Mesenchymal stem cell (in vitro differentiated cells and primary cell): Measurements from ENCODE around the gene AGAP1.
A peak's percentile ranks its signal among the peaks of the same experiment; 100 is the strongest.

Experiments
- DNase-seq: peaks from one replicate; pipeline ENCODE4 v3.0.0-alpha.2; 2013
- H2AFZ ChIP-seq: one replicate; pipeline ENCODE4 v1.6.1; 2013; ENCODE audit warnings: low read depth, mild to moderate bottlenecking, control low read depth, inconsistent platforms, low read length, moderate library complexity
- H2AK5ac ChIP-seq: 2 replicates; pipeline ENCODE4 v1.6.1; 2013; ENCODE audit warnings: low read length, moderate library complexity, mild to moderate bottlenecking, inconsistent platforms; ENCODE audit not compliant: severe bottlenecking
- H2BK120ac ChIP-seq: one replicate; pipeline ENCODE4 v1.6.1; 2013; ENCODE audit warnings: low read depth, mild to moderate bottlenecking, inconsistent platforms, low read length, moderate library complexity
- H2BK12ac ChIP-seq, 2 experiments: one replicate each; pipeline ENCODE4 v1.6.1; 2013; ENCODE audit warnings: inconsistent platforms in 2 of 2, low read length in 2 of 2, mild to moderate bottlenecking in 2 of 2, moderate library complexity in 2 of 2, control low read depth in 1 of 2
- H2BK15ac ChIP-seq: one replicate; pipeline ENCODE4 v1.6.1; 2013; ENCODE audit warnings: mild to moderate bottlenecking, low read depth, inconsistent platforms; ENCODE audit not compliant: poor library complexity, severe bottlenecking
- H2BK5ac ChIP-seq: 2 replicates; pipeline ENCODE4 v1.6.1; 2013; ENCODE audit warnings: low read depth, mild to moderate bottlenecking, low read length, control low read depth, inconsistent platforms; ENCODE audit not compliant: poor library complexity, severe bottlenecking
- H3K14ac ChIP-seq, 2 experiments: one replicate each; pipeline ENCODE4 v1.6.1; 2013; ENCODE audit warnings: inconsistent platforms in 2 of 2, low read length in 2 of 2, control low read depth in 1 of 2, mild to moderate bottlenecking in 1 of 2, moderate library complexity in 1 of 2
- H3K18ac ChIP-seq, 2 experiments: one replicate each; pipeline ENCODE4 v1.6.1; 2013; ENCODE audit warnings: inconsistent platforms in 2 of 2, low read length in 2 of 2, control low read depth in 1 of 2, low read depth in 1 of 2, mild to moderate bottlenecking in 1 of 2
- H3K23ac ChIP-seq, 2 experiments: one replicate each; pipeline ENCODE4 v1.6.1; 2013; ENCODE audit warnings: inconsistent platforms in 2 of 2, low read length in 2 of 2, mild to moderate bottlenecking in 2 of 2, moderate library complexity in 2 of 2, control low read depth in 1 of 2
- H3K27ac ChIP-seq: 2 replicates; pipeline ENCODE4 v1.5.1; 2013; ENCODE audit warnings: mild to moderate bottlenecking, moderate library complexity, low read length, control low read depth, inconsistent platforms; ENCODE audit not compliant: poor library complexity, severe bottlenecking
- H3K27me3 ChIP-seq, 2 experiments: 2 replicates each; pipeline versions ENCODE4 v1.6.1 to v1.7.0; 2013; ENCODE audit warnings: low read length in 2 of 2, mild to moderate bottlenecking in 2 of 2, moderate library complexity in 2 of 2, control low read depth in 1 of 2, inconsistent platforms in 1 of 2; ENCODE audit not compliant: control insufficient read depth in 1 of 2, insufficient read depth in 1 of 2
- H3K36me3 ChIP-seq, 2 experiments: 2 replicates each; pipeline versions ENCODE4 v1.6.1 to v1.7.0; 2013; ENCODE audit warnings: low read length in 2 of 2, control low read depth in 1 of 2, inconsistent platforms in 1 of 2, low read depth in 1 of 2, mild to moderate bottlenecking in 1 of 2; ENCODE audit not compliant: insufficient read depth in 2 of 2, control insufficient read depth in 1 of 2
- H3K4ac ChIP-seq, 2 experiments: one replicate each; pipeline ENCODE4 v1.6.1; 2013; ENCODE audit warnings: inconsistent platforms in 2 of 2, low read length in 2 of 2, mild to moderate bottlenecking in 2 of 2, moderate library complexity in 2 of 2, control low read depth in 1 of 2, low read depth in 1 of 2
- H3K4me1 ChIP-seq: 2 replicates; pipeline ENCODE4 v1.6.1; 2013; ENCODE audit warnings: low read depth, low read length, control low read depth; ENCODE audit not compliant: control insufficient read depth, insufficient read depth
- H3K4me2 ChIP-seq: 2 replicates; pipeline ENCODE4 v1.6.1; 2013; ENCODE audit warnings: low read length, mild to moderate bottlenecking, inconsistent platforms; ENCODE audit not compliant: poor library complexity, severe bottlenecking
- H3K4me3 ChIP-seq, 2 experiments: 2 replicates each; pipeline versions ENCODE4 v1.5.1 to v1.7.0; 2013; ENCODE audit warnings: low read length in 2 of 2, mild to moderate bottlenecking in 2 of 2, control low read depth in 1 of 2, low read depth in 1 of 2; ENCODE audit not compliant: insufficient read depth in 1 of 2
- H3K79me1 ChIP-seq: replicated peaks from 2 replicates; pipeline ENCODE4 v1.6.1; 2013; ENCODE audit warnings: mild to moderate bottlenecking, control low read depth, low read length, inconsistent platforms; ENCODE audit not compliant: poor library complexity, severe bottlenecking
- H3K9ac ChIP-seq: 2 replicates; pipeline ENCODE4 v1.7.0; 2013; ENCODE audit warnings: mild to moderate bottlenecking, low read length, moderate library complexity
- H3K9me3 ChIP-seq: 2 replicates; pipeline ENCODE4 v1.7.0; 2013; ENCODE audit warnings: mild to moderate bottlenecking, low read length; ENCODE audit not compliant: control insufficient read depth
- H4K8ac ChIP-seq: one replicate; pipeline ENCODE4 v1.6.1; 2013; ENCODE audit warnings: inconsistent platforms, mild to moderate bottlenecking, low read length, moderate library complexity
- H4K91ac ChIP-seq: one replicate; pipeline ENCODE4 v1.6.1; 2013; ENCODE audit warnings: mild to moderate bottlenecking, low read length, inconsistent platforms
- WGBS: methylation state at CpG from one replicate; pipeline ENCODE4 v1.1.7; 2013; ENCODE audit warnings: mixed read lengths; 5-methylcytosine and 5-hydroxymethylcytosine counted together

AGAP1 gene

DNA sequence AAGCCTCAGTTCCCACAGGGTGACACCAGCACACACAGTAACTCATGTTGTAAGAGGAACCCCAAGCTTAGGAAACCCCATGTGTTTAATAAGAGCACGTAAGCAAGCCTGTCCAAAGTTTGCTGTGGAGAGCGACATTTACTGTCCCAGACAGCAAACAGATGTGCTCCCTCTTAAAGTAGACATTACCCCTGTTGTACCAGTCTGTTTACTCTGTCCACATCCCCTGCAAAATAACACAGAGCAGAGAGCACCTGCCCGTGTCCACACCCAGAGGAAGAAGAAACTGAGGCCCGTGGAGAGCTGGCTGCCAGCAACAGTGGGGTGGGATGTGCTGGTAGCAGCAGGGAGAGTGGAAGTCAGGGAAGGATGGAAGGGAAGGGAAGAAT lies 430.8 kb downstream of the AGAP1 start:
- Histone ChIP-seq H3K23ac (no peak overlapping the region), H2BK5ac (no peak overlapping the region), H2BK120ac (no peak overlapping the region), H3K18ac (no peak overlapping the region), H3K36me3 (peaks cover 12 to 20% of the 10 kb centered on the region in 2 experiments), H3K4ac (no peak overlapping the region), H2AK5ac (no peak overlapping the region), H3K27me3 (no peaks in the 10 kb centered on the region), H3K9ac (no peak overlapping the region), H3K79me1 (peaks cover 1% of the 10 kb centered on the region), H3K14ac (no peak overlapping the region), H4K91ac (no peak overlapping the region), H4K8ac (no peak overlapping the region), H3K27ac (no peak overlapping the region), H2BK15ac (no peak overlapping the region), H3K9me3 (no peaks in the 10 kb centered on the region), H2AFZ (no peak overlapping the region), H2BK12ac (no peak overlapping the region), H3K4me3 (no peak overlapping the region), H3K4me2 (no peak overlapping the region), H3K4me1 (no peaks in the 10 kb centered on the region)
- WGBS, result 97% methylated on average over 2 of the region's 4 CpGs
- peak; percentile 17 for DNase-seq

- no peak overlapping the region for H2AFZ ChIP-seq
- H3K4me1 ChIP-seq, result no peaks in the 10 kb centered on the region
- no peak overlapping the region for H3K9ac ChIP-seq
- no peak overlapping the region for H2BK5ac ChIP-seq
- peaks cover 1% of the 10 kb centered on the region for H3K79me1 ChIP-seq
- 86% methylated on average over 11 of the region's 14 CpGs for WGBS
- no peak overlapping the region for H4K8ac ChIP-seq
- H4K91ac ChIP-seq, result no peak overlapping the region
- H2BK12ac ChIP-seq, result no peak overlapping the region
- no peak for DNase-seq
- no peak overlapping the region for H3K4me2 ChIP-seq
- no peak overlapping the region for H2AK5ac ChIP-seq
- no peak overlapping the region for H3K4me3 ChIP-seq
- peaks cover 13% of the 10 kb centered on the region in 2 experiments for H3K36me3 ChIP-seq
- no peaks in the 10 kb centered on the region for H3K27me3 ChIP-seq
- no peak overlapping the region for H3K27ac ChIP-seq
- H3K9me3 ChIP-seq, result no peaks in the 10 kb centered on the region
- H3K4ac ChIP-seq, result no peak overlapping the region
- no peak overlapping the region for H2BK15ac ChIP-seq
- H3K23ac ChIP-seq, result no peak overlapping the region
- H2BK120ac ChIP-seq, result no peak overlapping the region
- no peak overlapping the region for H3K14ac ChIP-seq
- H3K18ac ChIP-seq, result no peak overlapping the region
Measured at GRCh38 chr2:235925250-235925919, 431.5 kb downstream of the AGAP1 start.

GRCh38 chr2:235926229-235926628 lies 432.4 kb downstream of the AGAP1 start:
- Histone ChIP-seq H2BK15ac (no peak overlapping the region), H2AFZ (no peak overlapping the region), H3K14ac (no peak overlapping the region), H2BK12ac (no peak overlapping the region), H3K79me1 (peaks cover 1% of the 10 kb centered on the region), H3K23ac (no peak overlapping the region), H4K8ac (no peak overlapping the region), H3K4me1 (peaks cover 2% of the 10 kb centered on the region), H2AK5ac (no peak overlapping the region), H3K4me3 (no peak overlapping the region), H3K27me3 (no peaks in the 10 kb centered on the region), H2BK5ac (no peak overlapping the region), H2BK120ac (no peak overlapping the region), H3K18ac (no peak overlapping the region), H3K9me3 (no peaks in the 10 kb centered on the region), H4K91ac (no peak overlapping the region), H3K36me3 (peaks cover 15 to 19% of the 10 kb centered on the region in 2 experiments), H3K4me2 (no peak overlapping the region), H3K4ac (no peak overlapping the region), H3K9ac (no peak overlapping the region), H3K27ac (no peak overlapping the region)
- 95% methylated on average over 6 of the region's 7 CpGs for WGBS
- no peak for DNase-seq

DNA sequence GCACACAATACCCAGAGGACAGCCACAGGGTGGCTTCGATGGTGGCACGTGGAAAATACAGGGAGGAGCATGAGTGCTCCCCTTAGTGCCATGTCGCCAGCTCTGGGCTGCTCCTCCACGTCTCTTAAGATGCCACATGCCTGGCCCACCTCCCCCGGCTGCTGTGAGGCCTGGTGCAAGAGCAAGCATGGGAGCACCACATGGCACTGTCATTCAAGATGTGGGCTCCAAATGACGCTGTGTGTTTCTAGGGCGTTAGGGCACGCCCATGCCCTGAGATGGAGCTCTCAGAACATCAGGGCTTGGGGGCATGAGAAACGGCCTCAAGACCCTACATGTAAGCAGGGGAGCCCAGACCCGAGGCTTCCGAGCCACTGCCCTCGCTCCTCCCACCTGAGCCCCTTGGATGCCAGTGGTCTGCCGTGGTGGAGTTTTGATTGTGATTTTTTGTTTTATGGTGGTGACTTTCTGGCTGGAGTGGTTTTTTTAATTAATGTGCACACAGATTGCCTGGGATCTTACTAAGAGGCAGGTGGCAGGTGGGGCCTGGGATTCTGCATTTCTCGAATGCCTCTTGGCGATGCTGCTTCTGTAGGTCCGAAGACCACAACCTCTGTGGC lies 435.0 kb downstream of the AGAP1 start:
- H2BK15ac ChIP-seq, result no peak overlapping the region
- H3K4me2 ChIP-seq, result no peak overlapping the region
- no peak overlapping the region for H2BK12ac ChIP-seq
- H3K4me3 ChIP-seq, result no peak overlapping the region
- H2AK5ac ChIP-seq, result no peak overlapping the region
- H3K18ac ChIP-seq, result no peak overlapping the region
- H3K4ac ChIP-seq, result no peak overlapping the region
- H2AFZ ChIP-seq, result no peak overlapping the region
- no peaks in the 10 kb centered on the region for H3K9me3 ChIP-seq
- peak overlapping the region; percentile 27 for H2BK120ac ChIP-seq
- H4K8ac ChIP-seq, result no peak overlapping the region
- WGBS, result 96% methylated on average over 16 of the region's 16 CpGs
- peaks cover 1% of the 10 kb centered on the region for H3K79me1 ChIP-seq
- DNase-seq, result no peak
- H3K23ac ChIP-seq, result no peak overlapping the region
- H2BK5ac ChIP-seq, result no peak overlapping the region
- H3K27me3 ChIP-seq, result no peaks in the 10 kb centered on the region
- peaks cover 23 to 29% of the 10 kb centered on the region in 2 experiments for H3K36me3 ChIP-seq
- H4K91ac ChIP-seq, result peak overlapping the region; percentile 28
- no peak overlapping the region for H3K14ac ChIP-seq
- no peak overlapping the region for H3K27ac ChIP-seq
- no peak overlapping the region for H3K9ac ChIP-seq
- peaks cover 2% of the 10 kb centered on the region for H3K4me1 ChIP-seq
